ENCODE data around the gene ARHGEF11.

DNA sequence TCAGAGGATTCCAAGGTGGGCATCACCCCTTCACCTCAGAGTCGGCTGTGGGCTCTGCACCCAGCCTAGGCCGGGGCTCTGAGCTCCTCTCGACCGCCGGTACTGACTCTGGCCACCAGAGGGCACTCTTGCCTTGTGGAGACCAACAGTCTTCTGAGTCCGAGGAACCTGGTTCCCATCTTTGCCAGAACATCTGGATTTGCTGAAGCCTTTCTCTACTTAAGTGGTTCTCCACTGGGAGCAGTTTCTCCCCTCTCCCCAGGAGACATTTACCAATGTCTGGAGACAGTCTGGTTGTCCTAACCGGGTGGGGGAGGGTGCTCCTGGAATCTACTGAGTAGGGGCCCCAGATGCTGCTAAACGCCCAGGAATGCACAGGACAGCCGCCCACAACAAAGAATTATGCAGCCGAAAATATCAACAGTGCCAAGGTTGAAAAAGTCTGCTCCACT lies 44.7 kb upstream of the ARHGEF11 start:
- TF ChIP-seq, protein P1, sequence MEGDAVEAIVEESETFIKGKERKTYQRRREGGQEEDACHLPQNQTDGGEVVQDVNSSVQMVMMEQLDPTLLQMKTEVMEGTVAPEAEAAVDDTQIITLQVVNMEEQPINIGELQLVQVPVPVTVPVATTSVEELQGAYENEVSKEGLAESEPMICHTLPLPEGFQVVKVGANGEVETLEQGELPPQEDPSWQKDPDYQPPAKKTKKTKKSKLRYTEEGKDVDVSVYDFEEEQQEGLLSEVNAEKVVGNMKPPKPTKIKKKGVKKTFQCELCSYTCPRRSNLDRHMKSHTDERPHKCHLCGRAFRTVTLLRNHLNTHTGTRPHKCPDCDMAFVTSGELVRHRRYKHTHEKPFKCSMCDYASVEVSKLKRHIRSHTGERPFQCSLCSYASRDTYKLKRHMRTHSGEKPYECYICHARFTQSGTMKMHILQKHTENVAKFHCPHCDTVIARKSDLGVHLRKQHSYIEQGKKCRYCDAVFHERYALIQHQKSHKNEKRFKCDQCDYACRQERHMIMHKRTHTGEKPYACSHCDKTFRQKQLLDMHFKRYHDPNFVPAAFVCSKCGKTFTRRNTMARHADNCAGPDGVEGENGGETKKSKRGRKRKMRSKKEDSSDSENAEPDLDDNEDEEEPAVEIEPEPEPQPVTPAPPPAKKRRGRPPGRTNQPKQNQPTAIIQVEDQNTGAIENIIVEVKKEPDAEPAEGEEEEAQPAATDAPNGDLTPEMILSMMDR (IDR thresholded peaks at IDR 0.05) = peak; percentile 65 to 98 (median 92)
- no peak for TF ChIP-seq POLR2A (IDR thresholded peaks at IDR 0.05)

All from Peyer's patch (tissue), 4 donors.